ENCODE measurements around the gene FNDC10.

FNDC10 gene

GRCh38 chr1:1624443-1625403 lies 24.8 kb upstream of the FNDC10 start (continued):
- TF ChIP-seq CREB5 (CRISPR knock-in tag; IDR thresholded peaks at IDR 0.05; ENCODE audit: low read depth) = no peak

DNA sequence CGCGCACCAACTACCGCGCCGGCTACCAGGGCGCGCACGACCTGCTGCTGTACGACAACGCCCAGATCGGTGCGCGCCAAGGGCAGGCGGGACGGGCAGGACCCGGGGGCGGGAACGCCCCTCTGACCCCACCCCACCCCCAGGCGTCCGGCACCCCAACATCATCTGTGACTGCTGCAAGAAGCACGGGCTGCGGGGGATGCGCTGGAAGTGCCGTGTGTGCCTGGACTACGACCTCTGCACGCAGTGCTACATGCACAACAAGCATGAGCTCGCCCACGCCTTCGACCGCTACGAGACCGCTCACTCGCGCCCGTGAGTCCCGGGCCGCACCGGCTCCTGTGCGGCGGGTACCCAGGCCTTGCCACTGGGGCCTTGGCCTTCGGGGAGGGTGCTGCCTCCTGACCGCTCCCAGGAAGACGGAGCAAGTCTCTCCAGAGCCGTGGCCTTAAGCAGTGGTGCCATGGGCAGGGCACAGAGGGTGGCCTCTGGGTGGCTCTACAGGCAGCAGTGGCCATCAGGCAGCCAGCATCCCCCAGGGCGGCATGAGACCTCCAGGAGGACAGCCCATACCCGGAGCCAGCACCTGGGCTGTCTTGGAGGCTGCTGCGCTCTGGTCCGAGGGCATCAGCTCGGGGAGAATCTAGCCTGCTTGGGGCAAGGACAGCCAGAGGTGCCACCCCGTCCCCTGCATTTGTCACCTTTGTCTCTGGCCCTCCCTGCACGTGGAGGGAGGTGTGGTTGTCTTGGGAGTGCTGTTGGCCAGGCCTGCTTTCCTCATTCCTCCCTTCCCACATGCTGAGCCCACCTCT lies 23.9 kb upstream of the FNDC10 start:
- TF ChIP-seq, protein P1, sequence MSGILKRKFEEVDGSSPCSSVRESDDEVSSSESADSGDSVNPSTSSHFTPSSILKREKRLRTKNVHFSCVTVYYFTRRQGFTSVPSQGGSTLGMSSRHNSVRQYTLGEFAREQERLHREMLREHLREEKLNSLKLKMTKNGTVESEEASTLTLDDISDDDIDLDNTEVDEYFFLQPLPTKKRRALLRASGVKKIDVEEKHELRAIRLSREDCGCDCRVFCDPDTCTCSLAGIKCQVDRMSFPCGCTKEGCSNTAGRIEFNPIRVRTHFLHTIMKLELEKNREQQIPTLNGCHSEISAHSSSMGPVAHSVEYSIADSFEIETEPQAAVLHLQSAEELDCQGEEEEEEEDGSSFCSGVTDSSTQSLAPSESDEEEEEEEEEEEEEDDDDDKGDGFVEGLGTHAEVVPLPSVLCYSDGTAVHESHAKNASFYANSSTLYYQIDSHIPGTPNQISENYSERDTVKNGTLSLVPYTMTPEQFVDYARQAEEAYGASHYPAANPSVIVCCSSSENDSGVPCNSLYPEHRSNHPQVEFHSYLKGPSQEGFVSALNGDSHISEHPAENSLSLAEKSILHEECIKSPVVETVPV (CRISPR knock-in tag; IDR thresholded peaks at IDR 0.05) = no peak
- TF ChIP-seq ZNF565 (CRISPR knock-in tag; conservative IDR thresholded peaks at IDR 0.05; ENCODE audit: low read depth) (no peak), PPARA (CRISPR knock-in tag; IDR thresholded peaks at IDR 0.05; ENCODE audit: borderline replicate concordance) (no peak), GLIS3 (CRISPR knock-in tag; IDR thresholded peaks at IDR 0.05) (no peak), SNAI2 (CRISPR knock-in tag; IDR thresholded peaks at IDR 0.05) (no peak), ZC3H10 (CRISPR knock-in tag; IDR thresholded peaks at IDR 0.05) (no peak), ARNTL (CRISPR knock-in tag; IDR thresholded peaks at IDR 0.05; ENCODE audit: borderline replicate concordance, low read depth) (no peak), OSR1 (CRISPR knock-in tag; IDR thresholded peaks at IDR 0.05) (no peak), ZFP30 (CRISPR knock-in tag; IDR thresholded peaks at IDR 0.05) (no peak), ESRRG (CRISPR knock-in tag; IDR thresholded peaks at IDR 0.05) (no peak), ISL1 (CRISPR knock-in tag; IDR thresholded peaks at IDR 0.05) (no peak)
- TF ChIP-seq, protein P2, sequence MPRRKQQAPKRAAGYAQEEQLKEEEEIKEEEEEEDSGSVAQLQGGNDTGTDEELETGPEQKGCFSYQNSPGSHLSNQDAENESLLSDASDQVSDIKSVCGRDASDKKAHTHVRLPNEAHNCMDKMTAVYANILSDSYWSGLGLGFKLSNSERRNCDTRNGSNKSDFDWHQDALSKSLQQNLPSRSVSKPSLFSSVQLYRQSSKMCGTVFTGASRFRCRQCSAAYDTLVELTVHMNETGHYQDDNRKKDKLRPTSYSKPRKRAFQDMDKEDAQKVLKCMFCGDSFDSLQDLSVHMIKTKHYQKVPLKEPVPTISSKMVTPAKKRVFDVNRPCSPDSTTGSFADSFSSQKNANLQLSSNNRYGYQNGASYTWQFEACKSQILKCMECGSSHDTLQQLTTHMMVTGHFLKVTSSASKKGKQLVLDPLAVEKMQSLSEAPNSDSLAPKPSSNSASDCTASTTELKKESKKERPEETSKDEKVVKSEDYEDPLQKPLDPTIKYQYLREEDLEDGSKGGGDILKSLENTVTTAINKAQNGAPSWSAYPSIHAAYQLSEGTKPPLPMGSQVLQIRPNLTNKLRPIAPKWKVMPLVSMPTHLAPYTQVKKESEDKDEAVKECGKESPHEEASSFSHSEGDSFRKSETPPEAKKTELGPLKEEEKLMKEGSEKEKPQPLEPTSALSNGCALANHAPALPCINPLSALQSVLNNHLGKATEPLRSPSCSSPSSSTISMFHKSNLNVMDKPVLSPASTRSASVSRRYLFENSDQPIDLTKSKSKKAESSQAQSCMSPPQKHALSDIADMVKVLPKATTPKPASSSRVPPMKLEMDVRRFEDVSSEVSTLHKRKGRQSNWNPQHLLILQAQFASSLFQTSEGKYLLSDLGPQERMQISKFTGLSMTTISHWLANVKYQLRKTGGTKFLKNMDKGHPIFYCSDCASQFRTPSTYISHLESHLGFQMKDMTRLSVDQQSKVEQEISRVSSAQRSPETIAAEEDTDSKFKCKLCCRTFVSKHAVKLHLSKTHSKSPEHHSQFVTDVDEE (CRISPR knock-in tag; IDR thresholded peaks at IDR 0.05) = no peak
- ATAC-seq = no peak

GRCh38 chr1:1623181-1623630 lies 23.3 kb upstream of the FNDC10 start:
- no peak for ATAC-seq
- TF ChIP-seq, protein P2 (CRISPR knock-in tag; IDR thresholded peaks at IDR 0.05) = no peak
- TF ChIP-seq, protein P3, sequence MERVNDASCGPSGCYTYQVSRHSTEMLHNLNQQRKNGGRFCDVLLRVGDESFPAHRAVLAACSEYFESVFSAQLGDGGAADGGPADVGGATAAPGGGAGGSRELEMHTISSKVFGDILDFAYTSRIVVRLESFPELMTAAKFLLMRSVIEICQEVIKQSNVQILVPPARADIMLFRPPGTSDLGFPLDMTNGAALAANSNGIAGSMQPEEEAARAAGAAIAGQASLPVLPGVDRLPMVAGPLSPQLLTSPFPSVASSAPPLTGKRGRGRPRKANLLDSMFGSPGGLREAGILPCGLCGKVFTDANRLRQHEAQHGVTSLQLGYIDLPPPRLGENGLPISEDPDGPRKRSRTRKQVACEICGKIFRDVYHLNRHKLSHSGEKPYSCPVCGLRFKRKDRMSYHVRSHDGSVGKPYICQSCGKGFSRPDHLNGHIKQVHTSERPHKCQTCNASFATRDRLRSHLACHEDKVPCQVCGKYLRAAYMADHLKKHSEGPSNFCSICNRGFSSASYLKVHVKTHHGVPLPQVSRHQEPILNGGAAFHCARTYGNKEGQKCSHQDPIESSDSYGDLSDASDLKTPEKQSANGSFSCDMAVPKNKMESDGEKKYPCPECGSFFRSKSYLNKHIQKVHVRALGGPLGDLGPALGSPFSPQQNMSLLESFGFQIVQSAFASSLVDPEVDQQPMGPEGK (CRISPR knock-in tag; IDR thresholded peaks at IDR 0.05; ENCODE audit: borderline replicate concordance) = no peak
- TF ChIP-seq CREB5 (CRISPR knock-in tag; IDR thresholded peaks at IDR 0.05; ENCODE audit: low read depth) = no peak
- TF ChIP-seq ISL1 (CRISPR knock-in tag; IDR thresholded peaks at IDR 0.05) = no peak
- TF ChIP-seq PPARA (CRISPR knock-in tag; IDR thresholded peaks at IDR 0.05; ENCODE audit: borderline replicate concordance) = no peak
- no peak for TF ChIP-seq CSDC2 (CRISPR knock-in tag; IDR thresholded peaks at IDR 0.05)
- no peak for TF ChIP-seq OSR1 (CRISPR knock-in tag; IDR thresholded peaks at IDR 0.05)
- no peak for TF ChIP-seq ZFP3 (CRISPR knock-in tag; IDR thresholded peaks at IDR 0.05)
- TF ChIP-seq TCF4 (CRISPR knock-in tag; IDR thresholded peaks at IDR 0.05; ENCODE audit: borderline replicate concordance) = no peak
- TF ChIP-seq TOX (CRISPR knock-in tag; IDR thresholded peaks at IDR 0.05; ENCODE audit: borderline replicate concordance) = no peak
- TF ChIP-seq, protein P4, sequence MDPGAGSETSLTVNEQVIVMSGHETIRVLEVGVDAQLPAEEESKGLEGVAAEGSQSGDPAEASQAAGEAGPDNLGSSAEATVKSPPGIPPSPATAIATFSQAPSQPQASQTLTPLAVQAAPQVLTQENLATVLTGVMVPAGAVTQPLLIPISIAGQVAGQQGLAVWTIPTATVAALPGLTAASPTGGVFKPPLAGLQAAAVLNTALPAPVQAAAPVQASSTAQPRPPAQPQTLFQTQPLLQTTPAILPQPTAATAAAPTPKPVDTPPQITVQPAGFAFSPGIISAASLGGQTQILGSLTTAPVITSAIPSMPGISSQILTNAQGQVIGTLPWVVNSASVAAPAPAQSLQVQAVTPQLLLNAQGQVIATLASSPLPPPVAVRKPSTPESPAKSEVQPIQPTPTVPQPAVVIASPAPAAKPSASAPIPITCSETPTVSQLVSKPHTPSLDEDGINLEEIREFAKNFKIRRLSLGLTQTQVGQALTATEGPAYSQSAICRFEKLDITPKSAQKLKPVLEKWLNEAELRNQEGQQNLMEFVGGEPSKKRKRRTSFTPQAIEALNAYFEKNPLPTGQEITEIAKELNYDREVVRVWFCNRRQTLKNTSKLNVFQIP (CRISPR knock-in tag; IDR thresholded peaks at IDR 0.05; ENCODE audit: borderline replicate concordance, low read depth) = no peak
- no peak for TF ChIP-seq ARNTL (CRISPR knock-in tag; IDR thresholded peaks at IDR 0.05; ENCODE audit: borderline replicate concordance, low read depth)
